ENCODE data around the gene PRKCA.

DNA sequence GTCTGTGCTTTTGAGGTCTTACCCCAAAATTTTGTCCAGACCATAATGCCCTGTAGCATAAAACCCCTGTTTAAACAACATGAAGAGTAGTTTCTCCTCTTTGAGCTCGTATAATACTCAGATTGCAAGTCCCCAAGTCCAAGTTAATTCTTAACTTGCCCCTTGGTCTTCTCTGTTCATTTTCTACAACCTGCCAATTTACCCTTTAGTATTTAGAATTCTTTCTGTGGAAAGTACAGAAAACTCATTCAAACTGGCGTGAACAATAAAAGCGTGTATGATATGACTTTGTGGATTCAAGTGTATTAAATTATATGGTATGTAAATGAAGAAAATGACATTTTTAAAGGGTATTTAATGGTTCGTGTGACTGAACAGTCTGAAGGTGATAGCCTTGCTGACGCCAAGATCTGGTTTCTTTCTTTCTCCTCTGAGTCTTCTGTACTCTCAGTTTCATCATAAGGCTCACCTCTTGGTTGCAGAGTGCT is 185.6 kb downstream of the PRKCA start:
- no peak for TF ChIP-seq CTCF (IDR thresholded peaks at IDR 0.05; ENCODE audit: low read depth, low read length)
- TF ChIP-seq, protein P1, sequence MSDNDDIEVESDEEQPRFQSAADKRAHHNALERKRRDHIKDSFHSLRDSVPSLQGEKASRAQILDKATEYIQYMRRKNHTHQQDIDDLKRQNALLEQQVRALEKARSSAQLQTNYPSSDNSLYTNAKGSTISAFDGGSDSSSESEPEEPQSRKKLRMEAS (IDR thresholded peaks at IDR 0.05; ENCODE audit: low read depth, low read length) = no peak

Measured in NB4 (cell line).